Measurements from ENCODE around the gene C16orf78. TPM values are rescaled to one million over a fixed set of nuclear protein-coding genes. Genes with fewer than 3 reads are reported as not detected.

C16orf78 gene
- total RNA-seq, 4 donors from 2014 or later: not detected

- H3K27ac ChIP-seq: no peak overlapping the region
- H3K4me3 ChIP-seq: no peak overlapping the region
- no peaks in the 10 kb centered on the region for H3K9me3 ChIP-seq
- DNase-seq: no peak
- TF ChIP-seq POLR2A (IDR thresholded peaks at IDR 0.05): no peak
- H3K36me3 ChIP-seq: no peaks in the 10 kb centered on the region
- no peaks in the 10 kb centered on the region for H3K4me1 ChIP-seq
- H3K27me3 ChIP-seq: no peaks in the 10 kb centered on the region
Observed at GRCh38 chr16:49434733-49435132, 61.1 kb downstream of the C16orf78 start.

GRCh38 chr16:49436181-49436580, 62.6 kb downstream of the C16orf78 start:
- Histone ChIP-seq H3K27me3 (no peaks in the 10 kb centered on the region), H3K9me3 (no peaks in the 10 kb centered on the region), H3K36me3 (no peaks in the 10 kb centered on the region), H3K27ac (no peak overlapping the region), H3K4me1 (no peaks in the 10 kb centered on the region), H3K4me3 (no peak overlapping the region)
- no peak for TF ChIP-seq POLR2A (IDR thresholded peaks at IDR 0.05)
- TF ChIP-seq CTCF (IDR thresholded peaks at IDR 0.05): no peak
- no peak for DNase-seq

GRCh38 chr16:49437344-49437743, 63.7 kb downstream of the C16orf78 start:
- H3K27ac ChIP-seq: no peak overlapping the region
- no peak overlapping the region for H3K4me3 ChIP-seq
- H3K36me3 ChIP-seq: no peaks in the 10 kb centered on the region
- DNase-seq: no peak
- no peaks in the 10 kb centered on the region for H3K4me1 ChIP-seq
- H3K9me3 ChIP-seq: no peaks in the 10 kb centered on the region
- no peaks in the 10 kb centered on the region for H3K27me3 ChIP-seq
- no peak for TF ChIP-seq CTCF (IDR thresholded peaks at IDR 0.05)

GRCh38 chr16:49439050-49439449, 65.4 kb downstream of the C16orf78 start:
- no peak for DNase-seq
- H3K36me3 ChIP-seq: no peaks in the 10 kb centered on the region
- no peaks in the 10 kb centered on the region for H3K4me1 ChIP-seq
- no peak for TF ChIP-seq POLR2A (IDR thresholded peaks at IDR 0.05)
- no peak for TF ChIP-seq CTCF (IDR thresholded peaks at IDR 0.05)
- H3K27ac ChIP-seq: no peak overlapping the region
- no peaks in the 10 kb centered on the region for H3K9me3 ChIP-seq
- no peak overlapping the region for H3K4me3 ChIP-seq
- no peaks in the 10 kb centered on the region for H3K27me3 ChIP-seq

- Histone ChIP-seq H3K36me3 (no peaks in the 10 kb centered on the region), H3K9me3 (no peaks in the 10 kb centered on the region), H3K27ac (no peak overlapping the region), H3K4me3 (no peak overlapping the region), H3K27me3 (no peaks in the 10 kb centered on the region), H3K4me1 (no peaks in the 10 kb centered on the region)
- TF ChIP-seq POLR2A (IDR thresholded peaks at IDR 0.05) (no peak), CTCF (IDR thresholded peaks at IDR 0.05) (no peak)
- DNase-seq: no peak
Observed at GRCh38 chr16:49439676-49440075, 66.1 kb downstream of the C16orf78 start.

- Histone ChIP-seq H3K9me3 (no peaks in the 10 kb centered on the region), H3K4me1 (no peaks in the 10 kb centered on the region), H3K36me3 (no peaks in the 10 kb centered on the region), H3K27me3 (no peaks in the 10 kb centered on the region), H3K4me3 (no peak overlapping the region), H3K27ac (peak overlapping the region in 1 of 4 donors; percentile 61)
- DNase-seq: peak in 1 of 3 donors; percentile 41
- no peak for TF ChIP-seq CTCF (IDR thresholded peaks at IDR 0.05)
- no peak for TF ChIP-seq POLR2A (IDR thresholded peaks at IDR 0.05)
Observed at GRCh38 chr16:49440156-49441065, 66.8 kb downstream of the C16orf78 start.
